A549 (cell line): Measurements from ENCODE around the gene TPPP3. TPM values are rescaled to one million over a fixed set of nuclear protein-coding genes. Genes with fewer than 3 reads are reported as not detected.

Source experiments
- ATAC-seq, 2 experiments: fragments of 200-7000 bp in 1 of 2; fragments of >200 bp in 1 of 2; cut with Nextera tagmentation in 1 of 2; cut with Tn5 transposase in 1 of 2; 3 replicates each; pipeline versions ENCODE4 v1.8.0 to v1.9.1; 2018 to 2020; ENCODE audit warnings: mild to moderate bottlenecking in 1 of 2, moderate library complexity in 1 of 2
- CTCF ChIA-PET: fragments of 300-600 bp; sonication (Branson Sonifier 250); formaldehyde crosslinking; extraction: SDS; loops from one replicate; lab custom pipeline; 2021; ENCODE audit warnings: antibody characterized with exemption, inconsistent platforms; lab: Yijun Ruan, JAX
- POLR2A ChIA-PET: fragments of 350-600 bp; formaldehyde crosslinking; extraction: SDS; loops from one replicate; lab custom pipeline; 2021; ENCODE audit warnings: antibody characterized with exemption, inconsistent platforms; lab: Yijun Ruan, JAX
- DNase-seq, 2 experiments: peaks; one replicate each; pipeline versions ENCODE4 v3.0.0 to v3.0.0-alpha.2; 2011 to 2016; ENCODE audit warnings: low read depth in 1 of 2, low spot score in 1 of 2
- FAIRE-seq: peaks from 2 replicates; lab custom pipeline; 2011; peaks lifted over from hg19 to GRCh38; lab: Jason Lieb, UNC
- H3K27ac ChIP-seq, 2 experiments: fragments of >200 bp; sonication (Bioruptor Twin); formaldehyde crosslinking; 3 replicates each; pipeline ENCODE4 v1.5.1; 2016 to 2017
- H3K4me1 ChIP-seq: fragments of >200 bp; sonication (Bioruptor Twin); formaldehyde crosslinking; 3 replicates; pipeline ENCODE4 v1.6.1; 2016
- H3K4me2 ChIP-seq: fragments of >200 bp; sonication (Bioruptor Twin); formaldehyde crosslinking; 3 replicates; pipeline ENCODE4 v1.6.1; 2016
- H3K4me3 ChIP-seq: fragments of >200 bp; sonication (Bioruptor Twin); formaldehyde crosslinking; 3 replicates; pipeline ENCODE4 v1.5.1; 2016
- H3K9me3 ChIP-seq: fragments of >200 bp; sonication (Bioruptor Twin); formaldehyde crosslinking; 3 replicates; pipeline ENCODE4 v1.6.1; 2016
- BCL3 ChIP-seq: fragments of >200 bp; sonication (Bioruptor Twin); formaldehyde crosslinking; IDR thresholded peaks from 3 replicates; pipeline ENCODE4 v1.6.1; 2016
- CBX8 ChIP-seq: fragments of 200-600 bp; sonication (generic); IDR thresholded peaks from 2 replicates; pipeline ENCODE4 v1.6.1; 2016
- CHD2 ChIP-seq: fragments of 150-350 bp; IDR thresholded peaks from 2 replicates; pipeline ENCODE4 v1.6.1; 2014; ENCODE audit warnings: low read length; ENCODE audit not compliant: partially characterized antibody
- CHD4 ChIP-seq: fragments of 200-600 bp; sonication (generic); IDR thresholded peaks from 2 replicates; pipeline ENCODE4 v1.6.1; 2016; ENCODE audit warnings: antibody characterized with exemption, mild to moderate bottlenecking, borderline replicate concordance
- ESRRA ChIP-seq: fragments of 150-350 bp; IDR thresholded peaks from 2 replicates; pipeline ENCODE4 v1.6.1; 2014; ENCODE audit warnings: mild to moderate bottlenecking, low read length, borderline replicate concordance
- FOSB ChIP-seq: fragments of 250-450 bp; sonication (Bioruptor Pico); IDR thresholded peaks from 2 replicates; pipeline ENCODE4 v1.5.0; 2020; ENCODE audit warnings: mild to moderate bottlenecking, moderate library complexity
- FOSL2 ChIP-seq, 2 experiments: fragments of 450-650 bp in 1 of 2; fragments of >200 bp in 1 of 2; sonication (Bioruptor Twin) in 1 of 2; formaldehyde crosslinking; IDR thresholded peaks; 2 replicates each; pipeline versions ENCODE4 v1.5.0 to v1.6.1; 2016 to 2020; ENCODE audit warnings: mild to moderate bottlenecking in 1 of 2, moderate library complexity in 1 of 2
- FOXS1 ChIP-seq: fragments of 250-450 bp; sonication (Bioruptor Pico); IDR thresholded peaks from 2 replicates; pipeline ENCODE4 v1.5.0; 2020; ENCODE audit warnings: mild to moderate bottlenecking, moderate library complexity
- GATA3 ChIP-seq: IDR thresholded peaks from 2 replicates; pipeline ENCODE4 v1.6.1; 2012; ENCODE audit warnings: borderline replicate concordance
- HDAC2 ChIP-seq: fragments of 200-600 bp; sonication (generic); IDR thresholded peaks from 2 replicates; pipeline ENCODE4 v1.6.1; 2016
- HES2 ChIP-seq: fragments of >200 bp; sonication (Bioruptor Twin); formaldehyde crosslinking; IDR thresholded peaks from 2 replicates; pipeline ENCODE4 v1.6.1; 2016
- HEYL ChIP-seq: fragments of 250-450 bp; sonication (Bioruptor Pico); IDR thresholded peaks from 2 replicates; pipeline ENCODE4 v1.8.0; 2021; ENCODE audit warnings: mild to moderate bottlenecking, moderate library complexity
- HOXA7 ChIP-seq: fragments of 250-450 bp; sonication (Bioruptor Pico); IDR thresholded peaks from 2 replicates; pipeline ENCODE4 v1.5.0; 2020; ENCODE audit warnings: mild to moderate bottlenecking, moderate library complexity
- HOXB13 ChIP-seq: fragments of 250-450 bp; sonication (Bioruptor Pico); IDR thresholded peaks from 2 replicates; pipeline ENCODE4 v1.5.0; 2020; ENCODE audit warnings: low read depth, mild to moderate bottlenecking, moderate library complexity
- KDM1A ChIP-seq: fragments of 200-600 bp; sonication (generic); IDR thresholded peaks from 2 replicates; pipeline ENCODE4 v1.6.1; 2016; ENCODE audit warnings: low read depth, mild to moderate bottlenecking
- MAFK ChIP-seq: fragments of 450-650 bp; IDR thresholded peaks from 2 replicates; pipeline ENCODE4 v1.6.1; 2014; ENCODE audit not compliant: partially characterized antibody
- MYC ChIP-seq: IDR thresholded peaks from 2 replicates; pipeline ENCODE4 v1.6.1; 2012; ENCODE audit warnings: mild to moderate bottlenecking, inconsistent platforms, low read length, improper control_type of control experiment, borderline replicate concordance
- NFE2L2 ChIP-seq: fragments of 150-350 bp; conservative IDR thresholded peaks from 2 replicates; pipeline ENCODE4 v1.6.1; 2014; ENCODE audit warnings: low read length
- NPAS2 ChIP-seq: fragments of 250-450 bp; sonication (Bioruptor Pico); IDR thresholded peaks from 2 replicates; pipeline ENCODE4 v1.8.0; 2022; ENCODE audit warnings: mild to moderate bottlenecking, moderate library complexity, borderline replicate concordance
- PBX3 ChIP-seq: IDR thresholded peaks from 2 replicates; pipeline ENCODE4 v1.6.1; 2012
- PHF8 ChIP-seq: fragments of 200-600 bp; sonication (generic); IDR thresholded peaks from 2 replicates; pipeline ENCODE4 v1.6.1; 2016; ENCODE audit warnings: low read depth, mild to moderate bottlenecking, antibody characterized with exemption, moderate library complexity, borderline replicate concordance
- RAD21 ChIP-seq, 2 experiments: fragments of >200 bp in 1 of 2; sonication (Bioruptor Twin) in 1 of 2; formaldehyde crosslinking in 1 of 2; IDR thresholded peaks in 1 of 2; conservative IDR thresholded peaks in 1 of 2; 2 replicates in 1 of 2; 3 replicates in 1 of 2; pipeline ENCODE4 v1.6.1; 2012 to 2018; ENCODE audit warnings: inconsistent platforms in 1 of 2
- RARB ChIP-seq: fragments of 250-450 bp; sonication (Bioruptor Pico); IDR thresholded peaks from 2 replicates; pipeline ENCODE4 v1.8.0; 2021; ENCODE audit warnings: mild to moderate bottlenecking, moderate library complexity
- RCOR1 ChIP-seq: fragments of 150-350 bp; IDR thresholded peaks from 2 replicates; pipeline ENCODE4 v1.6.1; 2014; ENCODE audit warnings: antibody characterized with exemption, low read length, low read depth
- RFX5 ChIP-seq: fragments of 450-650 bp; IDR thresholded peaks from 2 replicates; pipeline ENCODE4 v1.7.1; 2014; ENCODE audit warnings: antibody characterized with exemption, mild to moderate bottlenecking, moderate library complexity
- RNF2 ChIP-seq: fragments of 200-600 bp; sonication (generic); IDR thresholded peaks from 2 replicates; pipeline ENCODE4 v1.6.1; 2016; ENCODE audit warnings: low read depth, mild to moderate bottlenecking, antibody characterized with exemption, moderate library complexity, borderline replicate concordance
- SMC3 ChIP-seq: fragments of >200 bp; sonication (Bioruptor Twin); formaldehyde crosslinking; IDR thresholded peaks from 3 replicates; pipeline ENCODE4 v1.6.1; 2018; ENCODE audit warnings: inconsistent platforms
- TP53 ChIP-seq: fragments of 250-450 bp; sonication (Bioruptor Pico); IDR thresholded peaks from 2 replicates; pipeline ENCODE4 v1.5.0; 2021; ENCODE audit warnings: mild to moderate bottlenecking, moderate library complexity
- ZNF302 ChIP-seq: fragments of 250-450 bp; sonication (Bioruptor Pico); IDR thresholded peaks from 2 replicates; pipeline ENCODE4 v1.9.0; 2021; ENCODE audit warnings: inconsistent platforms, mild to moderate bottlenecking, moderate library complexity
- WGBS: methylation state at CpG from one replicate; pipeline ENCODE4 v1.1.6; 2017; ENCODE audit errors: missing lambda C conversion rate; 5-methylcytosine and 5-hydroxymethylcytosine counted together
- polyA plus RNA-seq, 4 experiments: library from polyadenylated mRNA; depleted of rRNA in 3 of 4; stranded (reverse); fragments of >200 nt; fragmentation: RNase III in 1 of 4; extraction: RNeasy Plus Mini Kit Qiagen cat#74134 plus additional on column Dnase treatment in 1 of 4; gene quantifications; 2 replicates in 3 of 4; 3 replicates in 1 of 4; pipeline ENCODE4 v1.2.3, GENCODE V29; 2011 to 2017
- TF ChIP-seq, protein P1 (sequence below): fragments of 150-350 bp; IDR thresholded peaks from 2 replicates; pipeline ENCODE4 v1.6.1; 2014; ENCODE audit warnings: low read depth, mild to moderate bottlenecking, low read length

The TPPP3 gene
- polyA plus RNA-seq, 2 of the 4 experiments (the other 2 are of a cell fraction) = 9.4 to 10.9 TPM

DNA sequence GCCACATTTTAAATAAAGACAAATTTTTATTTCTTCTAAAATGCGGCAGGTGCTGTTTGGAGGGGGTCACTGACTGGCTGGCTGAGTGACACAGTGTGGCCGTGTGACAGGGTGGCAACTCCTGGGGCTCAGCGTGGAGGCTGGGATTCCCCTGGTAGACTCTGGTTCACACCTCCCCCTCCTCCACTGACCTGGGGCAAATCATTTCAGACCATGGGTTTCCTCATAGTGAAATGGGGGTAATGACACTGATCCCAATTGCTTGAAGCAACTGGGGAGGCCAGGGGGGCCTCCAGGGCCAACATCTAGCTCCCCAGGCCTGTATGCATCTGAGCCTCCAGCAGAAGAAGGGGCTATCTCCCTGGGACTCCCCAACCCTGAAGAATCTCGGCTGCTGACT is 44.2 kb upstream of the TPPP3 start:
- Histone ChIP-seq H3K27ac (no peak overlapping the region), H3K4me3 (no peak overlapping the region), H3K9me3 (no peaks in the 10 kb centered on the region), H3K4me2 (no peak overlapping the region), H3K4me1 (no peaks in the 10 kb centered on the region)
- WGBS = 71% methylated on average over 4 of the region's 4 CpGs
- DNase-seq (no peak), FAIRE-seq (no peak), ATAC-seq (no peak)
- POLR2A ChIA-PET = no interaction called here
- no peak for TF ChIP-seq MYC
- TF ChIP-seq, protein P1, sequence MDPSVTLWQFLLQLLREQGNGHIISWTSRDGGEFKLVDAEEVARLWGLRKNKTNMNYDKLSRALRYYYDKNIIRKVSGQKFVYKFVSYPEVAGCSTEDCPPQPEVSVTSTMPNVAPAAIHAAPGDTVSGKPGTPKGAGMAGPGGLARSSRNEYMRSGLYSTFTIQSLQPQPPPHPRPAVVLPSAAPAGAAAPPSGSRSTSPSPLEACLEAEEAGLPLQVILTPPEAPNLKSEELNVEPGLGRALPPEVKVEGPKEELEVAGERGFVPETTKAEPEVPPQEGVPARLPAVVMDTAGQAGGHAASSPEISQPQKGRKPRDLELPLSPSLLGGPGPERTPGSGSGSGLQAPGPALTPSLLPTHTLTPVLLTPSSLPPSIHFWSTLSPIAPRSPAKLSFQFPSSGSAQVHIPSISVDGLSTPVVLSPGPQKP = no peak
- TF ChIP-seq PHF8 = no peak
- TF ChIP-seq RCOR1 = no peak
- TF ChIP-seq BCL3 = no peak
- TF ChIP-seq FOSL2 (IDR thresholded peaks at IDR 0.05) = no peak
- TF ChIP-seq FOSL2 (CRISPR knock-in tag; IDR thresholded peaks at IDR 0.05) = no peak
- TF ChIP-seq HDAC2 = no peak
- TF ChIP-seq PBX3 = no peak
- TF ChIP-seq CHD4 = no peak
- no peak for TF ChIP-seq NPAS2 (CRISPR knock-in tag)
- TF ChIP-seq GATA3 = no peak
- CTCF ChIA-PET = interaction anchor here (1.6 to 17.9 kb wide), 3 partner anchors 9 to 14 kb away, joined by 4 to 207 read pairs (median 14); no protein-coding TSS in a partner anchor

DNA sequence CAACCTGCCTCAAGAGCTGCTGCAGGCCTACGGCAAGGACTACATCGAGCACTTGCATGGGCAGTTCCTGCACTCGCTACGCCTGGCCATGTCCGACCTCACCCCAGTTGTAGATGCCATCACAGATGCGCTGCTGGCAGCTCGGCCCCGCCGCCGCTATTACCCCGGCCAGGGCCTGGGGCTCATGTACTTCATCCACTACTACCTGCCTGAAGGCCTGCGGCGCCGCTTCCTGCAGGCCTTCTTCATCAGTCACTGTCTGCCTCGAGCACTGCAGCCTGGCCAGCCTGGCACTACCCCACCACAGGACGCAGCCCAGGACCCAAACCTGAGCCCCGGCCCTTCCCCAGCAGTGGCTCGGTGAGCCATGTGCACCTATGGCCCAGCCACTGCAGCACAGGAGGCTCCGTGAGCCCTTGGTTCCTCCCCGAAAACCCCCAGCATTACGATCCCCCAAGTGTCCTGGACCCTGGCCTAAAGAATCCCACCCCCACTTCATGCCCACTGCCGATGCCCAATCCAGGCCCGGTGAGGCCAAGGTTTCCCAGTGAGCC is 43.4 kb upstream of the TPPP3 start:
- DNase-seq (no peak), FAIRE-seq (no peak), ATAC-seq (no peak)
- ChIA-PET CTCF (interaction anchor here (0.7 to 17.9 kb wide), 6 partner anchors 9 to 483 kb away, joined by 3 to 207 read pairs (median 3); no protein-coding TSS in a partner anchor), POLR2A (no interaction called here)
- Histone ChIP-seq H3K4me3 (no peak overlapping the region), H3K27ac (no peak overlapping the region), H3K4me1 (peaks cover 3% of the 10 kb centered on the region; the same call in 2 of the 3 replicates), H3K9me3 (no peaks in the 10 kb centered on the region), H3K4me2 (no peak overlapping the region)
- TF ChIP-seq FOSB (no peak), RARB (no peak), CHD2 (no peak), HOXB13 (CRISPR knock-in tag) (no peak), TP53 (CRISPR knock-in tag) (no peak), RNF2 (no peak), ZNF302 (CRISPR knock-in tag) (no peak), MYC (no peak)
- 92% methylated on average over 23 of the region's 23 CpGs for WGBS

DNA sequence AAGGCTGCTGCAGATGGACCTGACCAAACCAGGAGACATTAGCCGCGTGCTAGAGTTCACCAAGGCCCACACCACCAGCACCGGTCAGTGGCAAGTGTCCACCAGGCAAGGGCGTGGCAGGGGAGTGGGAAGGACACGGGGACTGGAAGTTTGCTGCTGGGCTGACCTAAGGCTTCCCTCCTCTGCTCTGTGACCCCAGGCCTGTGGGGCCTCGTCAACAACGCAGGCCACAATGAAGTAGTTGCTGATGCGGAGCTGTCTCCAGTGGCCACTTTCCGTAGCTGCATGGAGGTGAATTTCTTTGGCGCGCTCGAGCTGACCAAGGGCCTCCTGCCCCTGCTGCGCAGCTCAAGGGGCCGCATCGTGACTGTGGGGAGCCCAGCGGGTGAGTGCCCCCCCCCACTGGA is 42.5 kb upstream of the TPPP3 start:
- Histone ChIP-seq H3K4me2 (no peak overlapping the region), H3K4me1 (peaks cover 6% of the 10 kb centered on the region; the same call in 2 of the 3 replicates), H3K4me3 (no peak overlapping the region), H3K27ac (no peak overlapping the region), H3K9me3 (no peaks in the 10 kb centered on the region)
- no peak for ATAC-seq
- ChIA-PET POLR2A (no interaction called here), CTCF (interaction anchor here (0.6 to 17.9 kb wide), 8 partner anchors 10 to 482 kb away, joined by 3 to 207 read pairs (median 4); no protein-coding TSS in a partner anchor)
- no peak for FAIRE-seq
- WGBS = 100% methylated on average over 4 of the region's 16 CpGs
- DNase-seq = no peak
- TF ChIP-seq RFX5 = no peak
- TF ChIP-seq PBX3 = no peak
- TF ChIP-seq HOXA7 (CRISPR knock-in tag) = no peak
- TF ChIP-seq KDM1A = no peak
- no peak for TF ChIP-seq NPAS2 (CRISPR knock-in tag)
- TF ChIP-seq HEYL (CRISPR knock-in tag) = no peak
- TF ChIP-seq RAD21 (conservative IDR thresholded peaks at IDR 0.05 in 1 of 2, IDR thresholded peaks at IDR 0.05 in 1 of 2) = no peak
- TF ChIP-seq PHF8 = no peak
- no peak for TF ChIP-seq HES2
- no peak for TF ChIP-seq MAFK
- no peak for TF ChIP-seq NFE2L2
- TF ChIP-seq HOXB13 (CRISPR knock-in tag) = no peak
- TF ChIP-seq CBX8 = no peak
- TF ChIP-seq FOSB = no peak
- no peak for TF ChIP-seq FOXS1 (CRISPR knock-in tag)
- no peak for TF ChIP-seq SMC3
- no peak for TF ChIP-seq ESRRA
